Endothelial cell of coronary artery (primary cell): ENCODE data around the gene PC. TPM values are rescaled to one million over a fixed set of nuclear protein-coding genes. Genes with fewer than 3 reads are reported as not detected.

Source experiments
- total RNA-seq: library from RNA; depleted of rRNA; stranded (reverse); fragments of >200 nt; gene quantifications from 2 replicates; pipeline ENCODE4 v1.2.3, GENCODE V29; 2014

Gene PC, protein sequence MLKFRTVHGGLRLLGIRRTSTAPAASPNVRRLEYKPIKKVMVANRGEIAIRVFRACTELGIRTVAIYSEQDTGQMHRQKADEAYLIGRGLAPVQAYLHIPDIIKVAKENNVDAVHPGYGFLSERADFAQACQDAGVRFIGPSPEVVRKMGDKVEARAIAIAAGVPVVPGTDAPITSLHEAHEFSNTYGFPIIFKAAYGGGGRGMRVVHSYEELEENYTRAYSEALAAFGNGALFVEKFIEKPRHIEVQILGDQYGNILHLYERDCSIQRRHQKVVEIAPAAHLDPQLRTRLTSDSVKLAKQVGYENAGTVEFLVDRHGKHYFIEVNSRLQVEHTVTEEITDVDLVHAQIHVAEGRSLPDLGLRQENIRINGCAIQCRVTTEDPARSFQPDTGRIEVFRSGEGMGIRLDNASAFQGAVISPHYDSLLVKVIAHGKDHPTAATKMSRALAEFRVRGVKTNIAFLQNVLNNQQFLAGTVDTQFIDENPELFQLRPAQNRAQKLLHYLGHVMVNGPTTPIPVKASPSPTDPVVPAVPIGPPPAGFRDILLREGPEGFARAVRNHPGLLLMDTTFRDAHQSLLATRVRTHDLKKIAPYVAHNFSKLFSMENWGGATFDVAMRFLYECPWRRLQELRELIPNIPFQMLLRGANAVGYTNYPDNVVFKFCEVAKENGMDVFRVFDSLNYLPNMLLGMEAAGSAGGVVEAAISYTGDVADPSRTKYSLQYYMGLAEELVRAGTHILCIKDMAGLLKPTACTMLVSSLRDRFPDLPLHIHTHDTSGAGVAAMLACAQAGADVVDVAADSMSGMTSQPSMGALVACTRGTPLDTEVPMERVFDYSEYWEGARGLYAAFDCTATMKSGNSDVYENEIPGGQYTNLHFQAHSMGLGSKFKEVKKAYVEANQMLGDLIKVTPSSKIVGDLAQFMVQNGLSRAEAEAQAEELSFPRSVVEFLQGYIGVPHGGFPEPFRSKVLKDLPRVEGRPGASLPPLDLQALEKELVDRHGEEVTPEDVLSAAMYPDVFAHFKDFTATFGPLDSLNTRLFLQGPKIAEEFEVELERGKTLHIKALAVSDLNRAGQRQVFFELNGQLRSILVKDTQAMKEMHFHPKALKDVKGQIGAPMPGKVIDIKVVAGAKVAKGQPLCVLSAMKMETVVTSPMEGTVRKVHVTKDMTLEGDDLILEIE
- total RNA-seq: 8.8 and 9.6 TPM in 2 replicates

GRCh38 chr11:66958232-66958955 lies at the start of gene PC:
PC (minus strand) TSS chr11:66958383; CDS start chr11:66872159, 86,224 bp downstream.

DNA sequence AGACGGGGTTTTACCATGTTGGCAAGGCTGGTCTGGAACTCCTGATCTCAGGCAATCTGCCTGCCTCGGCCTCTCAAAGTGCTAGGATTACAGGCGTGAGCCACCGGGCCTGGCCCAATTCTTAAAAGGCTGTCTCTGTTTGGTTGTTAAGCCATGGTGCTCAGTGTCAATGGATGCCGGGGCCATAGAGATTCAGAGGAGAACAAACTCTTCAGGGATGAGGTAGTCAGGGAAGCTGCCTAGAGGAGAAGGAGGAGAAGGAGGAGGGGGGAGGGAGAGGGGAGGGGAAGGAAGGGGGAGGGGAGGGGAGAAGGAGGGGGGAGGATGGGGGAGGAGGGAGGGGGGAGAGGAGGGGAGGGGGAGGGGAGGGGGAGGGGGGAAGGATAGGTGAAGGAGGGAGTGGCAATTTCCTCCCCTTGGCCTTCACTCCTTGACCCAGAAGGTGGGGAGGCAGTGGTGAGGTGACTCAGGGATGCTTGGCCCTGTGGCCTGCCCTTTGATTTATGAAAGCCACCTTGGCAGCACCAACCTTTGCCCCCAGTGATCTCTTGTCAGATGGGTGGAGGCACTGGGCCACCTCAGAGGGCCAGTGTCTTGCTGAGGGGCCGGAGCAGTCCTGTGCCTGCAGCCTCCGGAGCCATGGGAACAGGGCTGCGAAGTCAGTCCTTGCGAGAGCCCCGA lies 16.7 kb upstream of the PC start, which contains the start of gene C11orf86:
TSS of gene C11orf86 (plus strand) at position 581 of the 681 bp plus-strand sequence. CDS start at position 640, 59 bp downstream.

DNA sequence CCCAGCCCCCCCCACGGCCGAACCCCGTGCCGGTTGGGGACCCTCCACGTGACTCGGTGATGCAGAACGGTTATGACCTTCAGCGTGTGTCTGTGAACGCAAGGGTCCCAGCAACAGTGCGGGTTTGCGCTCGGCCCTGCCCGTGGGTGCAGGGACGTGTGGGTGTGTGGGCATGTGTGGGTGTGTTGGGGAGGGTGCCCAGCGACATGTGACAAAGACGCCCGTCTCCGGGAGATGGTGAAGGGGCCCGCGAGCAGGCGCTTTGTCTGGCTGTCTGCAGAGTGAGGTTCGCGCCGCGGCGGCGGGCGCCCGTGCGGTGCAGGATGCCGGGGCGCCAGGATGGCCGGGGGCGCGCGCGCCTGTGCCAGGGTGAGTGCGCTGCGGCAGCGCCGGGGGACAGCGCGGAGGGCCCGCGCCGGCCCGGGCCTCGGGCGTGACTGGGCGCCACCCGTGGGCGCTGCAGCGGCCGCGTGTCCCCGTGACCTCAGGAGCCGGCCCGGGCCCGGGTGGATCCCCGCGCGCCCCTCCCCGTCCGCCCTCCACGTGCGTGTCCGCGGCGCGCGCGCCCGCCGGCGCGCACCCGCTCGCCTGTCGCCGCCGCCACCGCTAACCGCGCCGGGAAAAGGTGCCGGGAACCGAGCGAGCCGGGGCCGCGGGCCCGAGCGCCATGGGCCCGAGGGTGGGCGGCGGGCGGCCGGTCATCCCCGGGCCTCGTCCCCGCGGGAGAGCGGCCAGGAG lies 101.5 kb downstream of the PC start, which contains the start of gene LRFN4:
TSS of gene LRFN4 (plus strand) at position 569 of the 738 bp plus-strand sequence. CDS start 681 bp downstream, outside the sequence.

GRCh38 chr11:66842896-66843775 lies 115.0 kb downstream of the PC start, which contains the start of gene RCE1:
RCE1 (plus strand) TSS chr11:66843441; CDS start chr11:66843456, 15 bp downstream.

Other genes starting within 250 kb of the PC start
- 21.5 and 53.8 TPM in 2 replicates for gene SPTBN2, start 229.2 kb downstream of the PC start, total RNA-seq
- gene RCE1, start 114.9 kb downstream of the PC start, total RNA-seq: 13.1 and 15.2 TPM in 2 replicates
- 14.7 and 18.8 TPM in 2 replicates for gene LRFN4, start 101.3 kb downstream of the PC start, total RNA-seq
- gene C11orf86, start 16.9 kb upstream of the PC start, total RNA-seq: not detected in 2 replicates
- gene SYT12, start 64.8 kb upstream of the PC start, total RNA-seq: 0.56 TPM in 1 of 2 replicates, not detected in the other
- gene RHOD, start 98.5 kb upstream of the PC start, total RNA-seq: 3.8 and 14.1 TPM in 2 replicates
- 34.2 and 52.8 TPM in 2 replicates for gene KDM2A, start 160.9 kb upstream of the PC start, total RNA-seq